ENCODE data around the gene EIF2S3. TPM values are rescaled to one million over a fixed set of nuclear protein-coding genes. Genes with fewer than 3 reads are reported as not detected.

Gene EIF2S3
- total and polyA plus RNA-seq, 2 of the 4 experiments (the other 2 are of a cell fraction), result 97.9 to 416 TPM

DNA sequence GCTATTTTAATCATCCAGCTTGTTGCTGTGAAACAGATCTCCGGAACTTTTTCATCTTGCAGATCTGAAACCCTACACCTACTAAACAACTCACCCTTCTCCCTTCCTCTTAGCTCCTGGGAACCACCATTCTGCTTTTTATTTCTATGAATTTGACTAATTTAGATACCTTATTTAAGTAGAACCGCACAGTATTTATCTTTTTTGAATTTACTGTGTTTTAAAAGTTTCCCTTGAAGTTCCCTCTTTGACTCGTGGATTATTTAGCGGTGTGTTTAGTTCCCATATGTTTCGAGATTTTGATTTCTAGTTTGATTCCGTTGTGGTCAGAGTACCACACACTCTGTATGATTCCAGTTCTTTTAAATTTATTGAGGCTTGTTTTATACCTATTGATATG, 44.6 kb downstream of the EIF2S3 start:
- Histone ChIP-seq H3K4me3 (ENCODE audit: insufficient read depth, low read depth, low read length) (no peak overlapping the region), H3K18ac (ENCODE audit: low read depth, low read length) (no peak overlapping the region), H2AFZ (replicated peaks; ENCODE audit: low read length, poor library complexity) (no peak overlapping the region), H3K9ac (ENCODE audit: low read depth, low read length) (no peak overlapping the region), H3K4me1 (ENCODE audit: control insufficient read depth, insufficient read depth, low read length) (peaks cover 3% of the 10 kb centered on the region), H4K5ac (ENCODE audit: low read depth, low read length) (no peak overlapping the region), H2AK5ac (ENCODE audit: low read depth, low read length) (no peak overlapping the region), H4K20me1 (ENCODE audit: insufficient read depth, low read length) (no peaks in the 10 kb centered on the region), H3K4ac (ENCODE audit: low read depth, low read length) (no peak overlapping the region), H3K23ac (ENCODE audit: low read depth, low read length) (no peak overlapping the region), H3K27ac (ENCODE audit: insufficient read depth, low read length) (no peak overlapping the region), H2BK15ac (ENCODE audit: low read depth, low read length) (no peak overlapping the region), H4K8ac (ENCODE audit: low read depth in 2 of 2, low read length in 2 of 2) (no peak overlapping the region), H4K91ac (ENCODE audit: insufficient read depth, low read depth, low read length) (no peak overlapping the region), H3K79me1 (ENCODE audit: low read depth in 1 of 2, low read length in 2 of 2) (no peaks in the 10 kb centered on the region), H3K14ac (replicated peaks; ENCODE audit: low read depth, low read length) (no peak overlapping the region), H3K9me3 (ENCODE audit: control insufficient read depth, insufficient read depth, low read length) (no peaks in the 10 kb centered on the region), H3K27me3 (ENCODE audit: control insufficient read depth, insufficient read depth, low read length) (peaks cover 1% of the 10 kb centered on the region; the same call in 1 of the 2 replicates), H2BK120ac (ENCODE audit: low read depth, low read length) (no peak overlapping the region), H3K36me3 (ENCODE audit: control insufficient read depth, insufficient read depth, low read length) (no peaks in the 10 kb centered on the region), H3K56ac (ENCODE audit: extremely low read depth, insufficient read depth, low read length) (no peak overlapping the region), H3K9me1 (ENCODE audit: insufficient read depth, low read length) (peaks cover 4% of the 10 kb centered on the region; the same call in 1 of the 2 replicates), H2AK9ac (replicated peaks; ENCODE audit: low read depth, low read length, poor library complexity) (no peak overlapping the region), H3K4me2 (ENCODE audit: low read depth, low read length) (no peak overlapping the region), H2BK5ac (ENCODE audit: low read depth, low read length, poor library complexity, severe bottlenecking) (no peak overlapping the region), H2BK20ac (ENCODE audit: low read depth, low read length) (no peak overlapping the region)
- DNase-seq, result no peak
- dilution Hi-C loops (cut with HindIII; ENCODE audit: low sequenced_read_pairs, unreplicated experiment), result no loop called here
- no TSS peak for BruUV-seq (replicated peaks)
- in situ Hi-C loops (cut with MboI; ENCODE audit: low sequenced_read_pairs), result no loop called here
- no peak for TF ChIP-seq NFE2L2 (IDR thresholded peaks at IDR 0.05; ENCODE audit: low read depth, low read length)
- TF ChIP-seq SMC3 (IDR thresholded peaks at IDR 0.05; ENCODE audit: low read depth, low read length), result no peak
- TF ChIP-seq POLR2A (IDR thresholded peaks at IDR 0.05; ENCODE audit: low read depth, low read length), result no peak
- no peak for TF ChIP-seq MAZ (IDR thresholded peaks at IDR 0.05; ENCODE audit: borderline replicate concordance, low read depth, low read length)
- POLR2A ChIA-PET (ENCODE audit: unreplicated experiment), result no interaction called here
- WGBS, 2 experiments (ENCODE audit: extremely low coverage in 2 of 2, insufficient read length in 1 of 2), result no CpG with 5 or more reads among the region's 6 CpGs
- no peak for ATAC-seq (ENCODE audit: low read depth)
- intact Hi-C loops (cut with micrococcal nuclease), result no loop called here
- CTCF ChIA-PET, result interaction anchor here (0.6 kb wide), 1 partner anchor 45 kb away, joined by 5 read pairs; no protein-coding TSS in a partner anchor
